HepG2 (cell line): ENCODE results near the gene PKP3. TPM values are rescaled to one million over a fixed set of nuclear protein-coding genes. Genes with fewer than 3 reads are reported as not detected.

Experiments used
- ARNT2 ChIP-seq: sonication (generic); formaldehyde crosslinking; IDR thresholded peaks from 2 replicates; pipeline ENCODE4 v1.8.0; 2022; ENCODE audit warnings: mild to moderate bottlenecking, low read depth, missing genetic modification reagents, moderate library complexity
- BRD4 ChIP-seq: sonication (generic); formaldehyde crosslinking; IDR thresholded peaks from 2 replicates; pipeline ENCODE4 v1.4.0; 2020; ENCODE audit warnings: missing genetic modification reagents
- FUBP1 ChIP-seq: sonication (generic); formaldehyde crosslinking; IDR thresholded peaks from 2 replicates; pipeline ENCODE4 v1.5.1; 2020; ENCODE audit warnings: missing genetic modification reagents, mild to moderate bottlenecking, borderline replicate concordance
- MYC ChIP-seq: sonication (generic); formaldehyde crosslinking; IDR thresholded peaks from 2 replicates; pipeline ENCODE4 v1.9.0; 2021; ENCODE audit warnings: missing genetic modification reagents, borderline replicate concordance
- MYNN ChIP-seq: sonication (generic); formaldehyde crosslinking; IDR thresholded peaks from 2 replicates; pipeline ENCODE4 v1.4.0; 2020; ENCODE audit warnings: mild to moderate bottlenecking, low read depth, missing genetic modification reagents
- NR2F1 ChIP-seq, 2 experiments: fragments of 450-650 bp in 1 of 2; formaldehyde crosslinking in 1 of 2; IDR thresholded peaks; 2 replicates each; pipeline versions ENCODE4 v1.5.0 to v1.6.1; 2016 to 2020; ENCODE audit warnings: mild to moderate bottlenecking in 1 of 2, missing compliant biosample characterization in 1 of 2, missing genetic modification reagents in 1 of 2, moderate library complexity in 1 of 2
- TAF15 ChIP-seq: fragments of 200-400 bp; formaldehyde crosslinking; IDR thresholded peaks from one replicate; pipeline ENCODE4 v1.6.1; 2018; ENCODE audit warnings: mild to moderate bottlenecking, low read depth, low read length; ENCODE audit not compliant: poor library complexity, severe bottlenecking
- ZBTB38 ChIP-seq: sonication (generic); formaldehyde crosslinking; IDR thresholded peaks from 2 replicates; pipeline ENCODE4 v1.5.1; 2020; ENCODE audit warnings: mild to moderate bottlenecking, missing genetic modification reagents
- ZFP90 ChIP-seq: sonication (generic); formaldehyde crosslinking; IDR thresholded peaks from 2 replicates; pipeline ENCODE4 v1.8.0; 2022; ENCODE audit warnings: missing genetic modification reagents, mild to moderate bottlenecking, inconsistent platforms, borderline replicate concordance
- polyA plus RNA-seq, 8 experiments: library from polyadenylated mRNA; depleted of rRNA in 3 of 8; stranded (reverse) in 7 of 8; unstranded in 1 of 8; fragments of >200 nt; fragmentation: Illumina TruSeq in 4 of 8; extraction: Trizol in 4 of 8; gene quantifications; 2 replicates each; pipeline versions ENCODE4 v1.2.1 to v1.2.3, GENCODE V29; 2011 to 2016; ENCODE audit warnings: low read depth in 4 of 8, missing spikeins in 1 of 8, mixed read lengths in 1 of 8; ENCODE audit not compliant: insufficient read depth in 1 of 8
- total RNA-seq, 5 experiments: library from RNA; depleted of rRNA; stranded (reverse); fragments of >200 nt; fragmentation: Illumina TruSeq; extraction: Trizol; gene quantifications; 2 replicates each; pipeline ENCODE4 v1.2.3, GENCODE V29; 2016; ENCODE audit warnings: low read depth in 1 of 5
- TF ChIP-seq, protein P1 (sequence below): sonication (generic); formaldehyde crosslinking; IDR thresholded peaks from 2 replicates; pipeline ENCODE4 v1.4.0; 2020; ENCODE audit warnings: missing genetic modification reagents
- TF ChIP-seq, protein P2 (sequence below): sonication (generic); formaldehyde crosslinking; conservative IDR thresholded peaks from 2 replicates; pipeline ENCODE4 v1.4.0; 2020; ENCODE audit warnings: missing genetic modification reagents
- TF ChIP-seq, protein P3 (sequence below): sonication (generic); formaldehyde crosslinking; IDR thresholded peaks from 2 replicates; pipeline ENCODE4 v1.4.0; 2020; ENCODE audit warnings: missing genetic modification reagents
- TF ChIP-seq, protein P4 (sequence below): sonication (generic); formaldehyde crosslinking; conservative IDR thresholded peaks from 2 replicates; pipeline ENCODE4 v1.8.0; 2022; ENCODE audit warnings: low read depth, missing genetic modification reagents

PKP3 gene
- total and polyA plus RNA-seq, 2 of the 13 experiments (the other 11 are each of a cell fraction or from before 2014, with no cell fraction given) = 18.0 to 28.7 TPM

DNA sequence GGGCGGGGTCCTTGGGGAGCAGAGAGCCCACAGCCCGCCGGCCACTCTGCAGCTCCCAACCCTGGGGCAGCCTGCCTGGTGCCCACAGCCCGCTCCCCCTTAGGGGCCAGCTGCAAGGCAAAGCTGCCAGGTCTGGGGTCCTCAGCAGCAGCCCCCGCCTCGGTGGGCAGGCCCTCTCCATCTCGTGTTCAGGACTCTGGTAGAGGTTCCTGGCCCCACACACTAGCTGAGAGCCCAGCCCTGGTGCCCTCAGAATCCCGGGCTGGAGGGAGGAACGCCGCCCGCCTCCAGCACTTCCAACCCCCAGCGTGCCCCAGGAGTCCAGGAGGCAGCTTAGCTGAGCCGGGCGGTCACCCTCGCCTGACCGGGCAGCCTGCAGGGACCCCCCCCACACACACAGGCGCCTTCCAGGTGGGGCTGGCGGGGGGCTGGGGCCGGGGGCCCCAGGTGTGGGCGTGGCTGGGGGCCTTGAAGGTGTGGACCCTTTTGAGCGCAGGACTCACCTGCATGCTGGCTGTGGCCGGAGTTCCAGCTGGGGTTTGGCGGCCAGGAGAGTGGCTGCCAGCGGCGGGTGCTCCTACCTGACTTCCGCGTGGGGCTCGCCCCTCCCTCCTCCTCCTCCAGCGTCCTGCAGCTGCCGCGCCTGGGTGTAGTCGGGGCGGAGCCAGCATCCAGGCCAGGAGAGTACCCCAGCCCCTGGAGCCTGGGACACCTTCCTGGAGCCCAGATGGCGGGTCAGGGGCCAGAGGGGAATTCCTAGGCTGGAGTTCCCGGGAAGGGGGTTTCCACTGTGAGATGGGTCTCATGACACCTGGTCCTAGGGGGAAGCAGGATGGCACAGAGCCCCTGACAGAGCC, 47.6 kb downstream of the PKP3 start, which contains the start of gene ANO9 (continued):
- TF ChIP-seq, protein P1, sequence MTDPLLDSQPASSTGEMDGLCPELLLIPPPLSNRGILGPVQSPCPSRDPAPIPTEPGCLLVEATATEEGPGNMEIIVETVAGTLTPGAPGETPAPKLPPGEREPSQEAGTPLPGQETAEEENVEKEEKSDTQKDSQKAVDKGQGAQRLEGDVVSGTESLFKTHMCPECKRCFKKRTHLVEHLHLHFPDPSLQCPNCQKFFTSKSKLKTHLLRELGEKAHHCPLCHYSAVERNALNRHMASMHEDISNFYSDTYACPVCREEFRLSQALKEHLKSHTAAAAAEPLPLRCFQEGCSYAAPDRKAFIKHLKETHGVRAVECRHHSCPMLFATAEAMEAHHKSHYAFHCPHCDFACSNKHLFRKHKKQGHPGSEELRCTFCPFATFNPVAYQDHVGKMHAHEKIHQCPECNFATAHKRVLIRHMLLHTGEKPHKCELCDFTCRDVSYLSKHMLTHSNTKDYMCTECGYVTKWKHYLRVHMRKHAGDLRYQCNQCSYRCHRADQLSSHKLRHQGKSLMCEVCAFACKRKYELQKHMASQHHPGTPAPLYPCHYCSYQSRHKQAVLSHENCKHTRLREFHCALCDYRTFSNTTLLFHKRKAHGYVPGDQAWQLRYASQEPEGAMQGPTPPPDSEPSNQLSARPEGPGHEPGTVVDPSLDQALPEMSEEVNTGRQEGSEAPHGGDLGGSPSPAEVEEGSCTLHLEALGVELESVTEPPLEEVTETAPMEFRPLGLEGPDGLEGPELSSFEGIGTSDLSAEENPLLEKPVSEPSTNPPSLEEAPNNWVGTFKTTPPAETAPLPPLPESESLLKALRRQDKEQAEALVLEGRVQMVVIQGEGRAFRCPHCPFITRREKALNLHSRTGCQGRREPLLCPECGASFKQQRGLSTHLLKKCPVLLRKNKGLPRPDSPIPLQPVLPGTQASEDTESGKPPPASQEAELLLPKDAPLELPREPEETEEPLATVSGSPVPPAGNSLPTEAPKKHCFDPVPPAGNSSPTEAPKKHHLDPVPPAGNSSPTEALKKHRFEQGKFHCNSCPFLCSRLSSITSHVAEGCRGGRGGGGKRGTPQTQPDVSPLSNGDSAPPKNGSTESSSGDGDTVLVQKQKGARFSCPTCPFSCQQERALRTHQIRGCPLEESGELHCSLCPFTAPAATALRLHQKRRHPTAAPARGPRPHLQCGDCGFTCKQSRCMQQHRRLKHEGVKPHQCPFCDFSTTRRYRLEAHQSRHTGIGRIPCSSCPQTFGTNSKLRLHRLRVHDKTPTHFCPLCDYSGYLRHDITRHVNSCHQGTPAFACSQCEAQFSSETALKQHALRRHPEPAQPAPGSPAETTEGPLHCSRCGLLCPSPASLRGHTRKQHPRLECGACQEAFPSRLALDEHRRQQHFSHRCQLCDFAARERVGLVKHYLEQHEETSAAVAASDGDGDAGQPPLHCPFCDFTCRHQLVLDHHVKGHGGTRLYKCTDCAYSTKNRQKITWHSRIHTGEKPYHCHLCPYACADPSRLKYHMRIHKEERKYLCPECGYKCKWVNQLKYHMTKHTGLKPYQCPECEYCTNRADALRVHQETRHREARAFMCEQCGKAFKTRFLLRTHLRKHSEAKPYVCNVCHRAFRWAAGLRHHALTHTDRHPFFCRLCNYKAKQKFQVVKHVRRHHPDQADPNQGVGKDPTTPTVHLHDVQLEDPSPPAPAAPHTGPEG = no peak
- TF ChIP-seq ZBTB38 (CRISPR knock-in tag) = no peak
- TF ChIP-seq BRD4 (CRISPR knock-in tag) = no peak
- TF ChIP-seq ZFP90 (CRISPR knock-in tag) = no peak
- TF ChIP-seq, protein P2, sequence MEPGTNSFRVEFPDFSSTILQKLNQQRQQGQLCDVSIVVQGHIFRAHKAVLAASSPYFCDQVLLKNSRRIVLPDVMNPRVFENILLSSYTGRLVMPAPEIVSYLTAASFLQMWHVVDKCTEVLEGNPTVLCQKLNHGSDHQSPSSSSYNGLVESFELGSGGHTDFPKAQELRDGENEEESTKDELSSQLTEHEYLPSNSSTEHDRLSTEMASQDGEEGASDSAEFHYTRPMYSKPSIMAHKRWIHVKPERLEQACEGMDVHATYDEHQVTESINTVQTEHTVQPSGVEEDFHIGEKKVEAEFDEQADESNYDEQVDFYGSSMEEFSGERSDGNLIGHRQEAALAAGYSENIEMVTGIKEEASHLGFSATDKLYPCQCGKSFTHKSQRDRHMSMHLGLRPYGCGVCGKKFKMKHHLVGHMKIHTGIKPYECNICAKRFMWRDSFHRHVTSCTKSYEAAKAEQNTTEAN (CRISPR knock-in tag) = no peak
- no peak for TF ChIP-seq FUBP1
- no peak for TF ChIP-seq MYNN
- no peak for TF ChIP-seq TAF15
- TF ChIP-seq MYC = peak; percentile 28; the same call in 1 of the 2 replicates
- TF ChIP-seq, protein P3, sequence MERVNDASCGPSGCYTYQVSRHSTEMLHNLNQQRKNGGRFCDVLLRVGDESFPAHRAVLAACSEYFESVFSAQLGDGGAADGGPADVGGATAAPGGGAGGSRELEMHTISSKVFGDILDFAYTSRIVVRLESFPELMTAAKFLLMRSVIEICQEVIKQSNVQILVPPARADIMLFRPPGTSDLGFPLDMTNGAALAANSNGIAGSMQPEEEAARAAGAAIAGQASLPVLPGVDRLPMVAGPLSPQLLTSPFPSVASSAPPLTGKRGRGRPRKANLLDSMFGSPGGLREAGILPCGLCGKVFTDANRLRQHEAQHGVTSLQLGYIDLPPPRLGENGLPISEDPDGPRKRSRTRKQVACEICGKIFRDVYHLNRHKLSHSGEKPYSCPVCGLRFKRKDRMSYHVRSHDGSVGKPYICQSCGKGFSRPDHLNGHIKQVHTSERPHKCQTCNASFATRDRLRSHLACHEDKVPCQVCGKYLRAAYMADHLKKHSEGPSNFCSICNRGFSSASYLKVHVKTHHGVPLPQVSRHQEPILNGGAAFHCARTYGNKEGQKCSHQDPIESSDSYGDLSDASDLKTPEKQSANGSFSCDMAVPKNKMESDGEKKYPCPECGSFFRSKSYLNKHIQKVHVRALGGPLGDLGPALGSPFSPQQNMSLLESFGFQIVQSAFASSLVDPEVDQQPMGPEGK (CRISPR knock-in tag) = peak; percentile 80
- TF ChIP-seq ARNT2 (CRISPR knock-in tag) = no peak
- no peak for TF ChIP-seq NR2F1 (CRISPR knock-in tag; IDR thresholded peaks at IDR 0.05)
- TF ChIP-seq, protein P4, sequence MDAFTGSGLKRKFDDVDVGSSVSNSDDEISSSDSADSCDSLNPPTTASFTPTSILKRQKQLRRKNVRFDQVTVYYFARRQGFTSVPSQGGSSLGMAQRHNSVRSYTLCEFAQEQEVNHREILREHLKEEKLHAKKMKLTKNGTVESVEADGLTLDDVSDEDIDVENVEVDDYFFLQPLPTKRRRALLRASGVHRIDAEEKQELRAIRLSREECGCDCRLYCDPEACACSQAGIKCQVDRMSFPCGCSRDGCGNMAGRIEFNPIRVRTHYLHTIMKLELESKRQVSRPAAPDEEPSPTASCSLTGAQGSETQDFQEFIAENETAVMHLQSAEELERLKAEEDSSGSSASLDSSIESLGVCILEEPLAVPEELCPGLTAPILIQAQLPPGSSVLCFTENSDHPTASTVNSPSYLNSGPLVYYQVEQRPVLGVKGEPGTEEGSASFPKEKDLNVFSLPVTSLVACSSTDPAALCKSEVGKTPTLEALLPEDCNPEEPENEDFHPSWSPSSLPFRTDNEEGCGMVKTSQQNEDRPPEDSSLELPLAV (CRISPR knock-in tag) = no peak
